Measurements from ENCODE around the gene IGSF5.
"Not testable (repeated sequence)": the region's sequence is repeated elsewhere in the genome, so short reads cannot be mapped to it uniquely, and the experiment has no call there.

The IGSF5 gene

GRCh38 chr21:39744883-39745282, at the start of gene IGSF5:
Gene IGSF5 (plus strand): TSS chr21:39745183. CDS start chr21:39745510, 327 bp downstream.
- not testable (repeated sequence) for DNase-seq (ENCODE audit: low read depth, low spot score); H3K27ac ChIP-seq; H3K9me3 ChIP-seq (ENCODE audit: low read depth, low read length); H3K36me3 ChIP-seq (ENCODE audit: insufficient read depth, low read length); H3K4me3 ChIP-seq; H3K9ac ChIP-seq (ENCODE audit: insufficient read length)

GRCh38 chr21:39696196-39696595, 48.8 kb upstream of the IGSF5 start:
- H3K4me3 ChIP-seq, result no peak overlapping the region
- no peak overlapping the region for H3K27ac ChIP-seq
- H3K9ac ChIP-seq (ENCODE audit: insufficient read length), result no peak overlapping the region
- TF ChIP-seq EZH2 (IDR thresholded peaks at IDR 0.05) (no peak), FOXP2 (optimal IDR thresholded peaks at IDR 0.05; ENCODE audit: control extremely low read depth, extremely low read length, insufficient read depth) (no peak), POLR2AphosphoS5 (IDR thresholded peaks at IDR 0.05; ENCODE audit: borderline replicate concordance, low read depth, low read length) (no peak)
- DNase-seq (ENCODE audit: low read depth, low spot score), result no peak
- no peaks in the 10 kb centered on the region for H3K36me3 ChIP-seq (ENCODE audit: insufficient read depth, low read length)
- H3K9me3 ChIP-seq (ENCODE audit: low read depth, low read length), result no peaks in the 10 kb centered on the region

GRCh38 chr21:39696618-39697017, 48.4 kb upstream of the IGSF5 start:
- Histone ChIP-seq H3K36me3 (ENCODE audit: insufficient read depth, low read length) (no peaks in the 10 kb centered on the region), H3K9ac (ENCODE audit: insufficient read length) (no peak overlapping the region), H3K27ac (no peak overlapping the region), H3K4me3 (no peak overlapping the region), H3K9me3 (ENCODE audit: low read depth, low read length) (no peaks in the 10 kb centered on the region)
- no peak for DNase-seq (ENCODE audit: low read depth, low spot score)
- TF ChIP-seq FOXP2 (optimal IDR thresholded peaks at IDR 0.05; ENCODE audit: control extremely low read depth, extremely low read length, insufficient read depth) (no peak), POLR2AphosphoS5 (IDR thresholded peaks at IDR 0.05; ENCODE audit: borderline replicate concordance, low read depth, low read length) (no peak), EZH2 (IDR thresholded peaks at IDR 0.05) (no peak)

GRCh38 chr21:39700318-39700717, 44.7 kb upstream of the IGSF5 start:
- no peak for DNase-seq (ENCODE audit: low read depth, low spot score)
- H3K36me3 ChIP-seq (ENCODE audit: insufficient read depth, low read length), result no peaks in the 10 kb centered on the region
- no peaks in the 10 kb centered on the region for H3K9me3 ChIP-seq (ENCODE audit: low read depth, low read length)
- no peak overlapping the region for H3K4me3 ChIP-seq
- no peak overlapping the region for H3K27ac ChIP-seq
- H3K9ac ChIP-seq (ENCODE audit: insufficient read length), result no peak overlapping the region
- TF ChIP-seq POLR2AphosphoS5 (IDR thresholded peaks at IDR 0.05; ENCODE audit: borderline replicate concordance, low read depth, low read length) (no peak), EZH2 (IDR thresholded peaks at IDR 0.05) (no peak), FOXP2 (optimal IDR thresholded peaks at IDR 0.05; ENCODE audit: control extremely low read depth, extremely low read length, insufficient read depth) (no peak)

- H3K27ac ChIP-seq, result no peak overlapping the region
- H3K9me3 ChIP-seq (ENCODE audit: low read depth, low read length), result no peaks in the 10 kb centered on the region
- no peak overlapping the region for H3K4me3 ChIP-seq
- no peak overlapping the region for H3K9ac ChIP-seq (ENCODE audit: insufficient read length)
- H3K36me3 ChIP-seq (ENCODE audit: insufficient read depth, low read length), result no peaks in the 10 kb centered on the region
- DNase-seq (ENCODE audit: low read depth, low spot score), result no peak
- TF ChIP-seq POLR2AphosphoS5 (IDR thresholded peaks at IDR 0.05; ENCODE audit: borderline replicate concordance, low read depth, low read length), result no peak
- no peak for TF ChIP-seq FOXP2 (optimal IDR thresholded peaks at IDR 0.05; ENCODE audit: control extremely low read depth, extremely low read length, insufficient read depth)
- no peak for TF ChIP-seq EZH2 (IDR thresholded peaks at IDR 0.05)
Observed at GRCh38 chr21:39703578-39703977, 41.4 kb upstream of the IGSF5 start.

- Histone ChIP-seq H3K27ac (no peak overlapping the region), H3K9me3 (ENCODE audit: low read depth, low read length) (no peaks in the 10 kb centered on the region), H3K4me3 (no peak overlapping the region), H3K9ac (ENCODE audit: insufficient read length) (no peak overlapping the region), H3K36me3 (ENCODE audit: insufficient read depth, low read length) (no peaks in the 10 kb centered on the region)
- DNase-seq (ENCODE audit: low read depth, low spot score), result no peak
- TF ChIP-seq FOXP2 (optimal IDR thresholded peaks at IDR 0.05; ENCODE audit: control extremely low read depth, extremely low read length, insufficient read depth) (no peak), EZH2 (IDR thresholded peaks at IDR 0.05) (no peak), POLR2AphosphoS5 (IDR thresholded peaks at IDR 0.05; ENCODE audit: borderline replicate concordance, low read depth, low read length) (no peak)
Observed at GRCh38 chr21:39705849-39706248, 39.1 kb upstream of the IGSF5 start.

- no peaks in the 10 kb centered on the region for H3K9me3 ChIP-seq (ENCODE audit: low read depth, low read length)
- TF ChIP-seq EZH2 (IDR thresholded peaks at IDR 0.05) (no peak), FOXP2 (optimal IDR thresholded peaks at IDR 0.05; ENCODE audit: control extremely low read depth, extremely low read length, insufficient read depth) (no peak), POLR2AphosphoS5 (IDR thresholded peaks at IDR 0.05; ENCODE audit: borderline replicate concordance, low read depth, low read length) (no peak)
- no peak overlapping the region for H3K27ac ChIP-seq
- no peak overlapping the region for H3K4me3 ChIP-seq
- H3K36me3 ChIP-seq (ENCODE audit: insufficient read depth, low read length), result no peaks in the 10 kb centered on the region
- DNase-seq (ENCODE audit: low read depth, low spot score), result no peak
- H3K9ac ChIP-seq (ENCODE audit: insufficient read length), result no peak overlapping the region
Observed at GRCh38 chr21:39707316-39707715, 37.7 kb upstream of the IGSF5 start.

GRCh38 chr21:39710866-39711265, 34.1 kb upstream of the IGSF5 start:
- TF ChIP-seq FOXP2 (optimal IDR thresholded peaks at IDR 0.05; ENCODE audit: control extremely low read depth, extremely low read length, insufficient read depth), result no peak
- H3K27ac ChIP-seq, result no peak overlapping the region
- H3K4me3 ChIP-seq, result no peak overlapping the region
- no peak for DNase-seq (ENCODE audit: low read depth, low spot score)
- H3K36me3 ChIP-seq (ENCODE audit: insufficient read depth, low read length), result no peaks in the 10 kb centered on the region
- H3K9me3 ChIP-seq (ENCODE audit: low read depth, low read length), result no peaks in the 10 kb centered on the region
- no peak overlapping the region for H3K9ac ChIP-seq (ENCODE audit: insufficient read length)

GRCh38 chr21:39712273-39712672, 32.7 kb upstream of the IGSF5 start:
- Histone ChIP-seq H3K9me3 (ENCODE audit: low read depth, low read length) (no peaks in the 10 kb centered on the region), H3K36me3 (ENCODE audit: insufficient read depth, low read length) (no peaks in the 10 kb centered on the region), H3K4me3 (no peak overlapping the region), H3K9ac (ENCODE audit: insufficient read length) (no peak overlapping the region), H3K27ac (no peak overlapping the region)
- no peak for DNase-seq (ENCODE audit: low read depth, low spot score)
- TF ChIP-seq POLR2AphosphoS5 (IDR thresholded peaks at IDR 0.05; ENCODE audit: borderline replicate concordance, low read depth, low read length) (no peak), FOXP2 (optimal IDR thresholded peaks at IDR 0.05; ENCODE audit: control extremely low read depth, extremely low read length, insufficient read depth) (no peak), EZH2 (IDR thresholded peaks at IDR 0.05) (no peak)
